Astrocyte of the spinal cord (primary cell): Measurements from ENCODE around the gene TSEN34.
"Not testable (repeated sequence)": the region's sequence is repeated elsewhere in the genome, so short reads cannot be mapped to it uniquely, and the experiment has no call there.

ENCODE experiments used
- DNase-seq: peaks from one replicate; pipeline ENCODE4 v3.0.0; 2011; ENCODE audit warnings: low read depth, low spot score
- H3K4me3 ChIP-seq: 2 replicates; pipeline ENCODE4 v1.5.1; 2011; ENCODE audit warnings: low read depth, mild to moderate bottlenecking, low read length, moderate library complexity
- CTCF ChIP-seq: IDR thresholded peaks from 2 replicates; pipeline ENCODE4 v1.5.1; 2012; ENCODE audit warnings: low read depth, mild to moderate bottlenecking, low read length, inconsistent platforms
- in situ Hi-C: cut with HindIII; loops from 2 replicates; pipeline ENCODE4 v1.10.0; 2017; ENCODE audit warnings: low sequenced_read_pairs

TSEN34 gene

GRCh38 chr19:54218259-54218658 is 27.2 kb downstream of the TSEN34 start:
- DNase-seq = no peak
- no peak for TF ChIP-seq CTCF

GRCh38 chr19:54218960-54219661 is 28.0 kb downstream of the TSEN34 start:
- H3K4me3 ChIP-seq = no peak overlapping the region

More at GRCh38 chr19:54218259-54218658, 27.2 kb downstream of the TSEN34 start:
- in situ Hi-C loops = no loop called here
- H3K4me3 ChIP-seq = no peak overlapping the region

GRCh38 chr19:54219702-54220101 is 28.6 kb downstream of the TSEN34 start:
- in situ Hi-C loops, DNase-seq, H3K4me3 ChIP-seq: not testable (repeated sequence)

More at GRCh38 chr19:54218960-54219661, 28.0 kb downstream of the TSEN34 start:
- DNase-seq = no peak
- no peak for TF ChIP-seq CTCF
- in situ Hi-C loops = no loop called here

- DNase-seq, H3K4me3 ChIP-seq, in situ Hi-C loops: not testable (repeated sequence)
Observed at GRCh38 chr19:54221947-54222346, 30.8 kb downstream of the TSEN34 start.

GRCh38 chr19:54222474-54223276 is 31.6 kb downstream of the TSEN34 start, which contains the start of gene LILRB3:
TSS of gene LILRB3 (minus strand) at chr19:54223007. CDS start at chr19:54222976, 31 bp downstream.
- not testable (repeated sequence) for H3K4me3 ChIP-seq

GRCh38 chr19:54223277-54223936 is 32.3 kb downstream of the TSEN34 start:
- DNase-seq, H3K4me3 ChIP-seq, in situ Hi-C loops: not testable (repeated sequence)

More at GRCh38 chr19:54222474-54223276, 31.6 kb downstream of the TSEN34 start, which contains the start of gene LILRB3:
- DNase-seq, in situ Hi-C loops: not testable (repeated sequence)

GRCh38 chr19:54223937-54224281 is 32.8 kb downstream of the TSEN34 start:
- DNase-seq, H3K4me3 ChIP-seq, in situ Hi-C loops: not testable (repeated sequence)

GRCh38 chr19:54224619-54225018 is 33.5 kb downstream of the TSEN34 start:
- H3K4me3 ChIP-seq, DNase-seq, in situ Hi-C loops: not testable (repeated sequence)

GRCh38 chr19:54229146-54229545 is 38.0 kb downstream of the TSEN34 start:
- TF ChIP-seq CTCF = no peak
- no peak overlapping the region for H3K4me3 ChIP-seq
- in situ Hi-C loops = no loop called here
- no peak for DNase-seq
